Measurements from ENCODE around the gene ADCY1. TPM values are rescaled to one million over a fixed set of nuclear protein-coding genes. Genes with fewer than 3 reads are reported as not detected.
"Not testable (repeated sequence)": the region's sequence is repeated elsewhere in the genome, so short reads cannot be mapped to it uniquely, and the experiment has no call there.

The ADCY1 gene
- total and polyA plus RNA-seq, 2 donors (not counting 1 experiment from before 2014, with no cell fraction given) = 0.23 to 2.5 TPM

DNA sequence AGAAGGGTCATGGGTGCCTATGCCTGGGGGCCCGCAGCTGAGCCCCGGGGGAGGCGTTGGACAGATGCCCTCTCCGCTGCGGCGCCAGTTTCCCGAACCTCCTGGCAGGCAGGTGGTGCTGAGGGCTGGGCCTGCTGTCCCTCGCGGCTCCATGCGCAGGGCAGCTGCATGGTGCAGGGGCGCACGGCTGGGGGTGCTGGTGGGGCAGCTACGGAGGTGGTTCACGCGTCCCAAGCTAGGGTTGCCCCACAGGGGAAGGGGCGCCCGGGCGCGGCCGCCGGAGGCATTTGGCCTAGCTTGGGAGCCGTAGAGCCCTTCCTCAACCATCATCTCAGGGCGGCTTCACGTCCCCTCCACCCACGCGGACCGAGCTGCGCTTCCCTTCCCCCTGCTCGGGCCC is 152.7 kb downstream of the ADCY1 start:
- no peak for DNase-seq (ENCODE audit: low read depth in 2 of 2)
- H3K27ac ChIP-seq (ENCODE audit: insufficient read depth, low read length) = no peak overlapping the region
- H3K4me1 ChIP-seq (ENCODE audit: control insufficient read depth, extremely low read depth, insufficient read depth, low read length) = no peaks in the 10 kb centered on the region
- H3K9ac ChIP-seq (ENCODE audit: insufficient read depth, low read length) = no peak overlapping the region
- H2AFZ ChIP-seq (ENCODE audit: low read length) = no peak overlapping the region
- H3K27me3 ChIP-seq (ENCODE audit: control insufficient read depth, insufficient read depth, low read length) = no peaks in the 10 kb centered on the region
- H3K79me2 ChIP-seq (ENCODE audit: control insufficient read depth, insufficient read depth, low read length) = no peaks in the 10 kb centered on the region
- no peak overlapping the region for H3K4me2 ChIP-seq (ENCODE audit: extremely low read depth, insufficient read depth, low read length)
- H4K20me1 ChIP-seq (ENCODE audit: control insufficient read depth, extremely low read depth, insufficient read depth, low read length) = no peaks in the 10 kb centered on the region
- TF ChIP-seq CTCF (conservative IDR thresholded peaks at IDR 0.05 in 1 of 2, IDR thresholded peaks at IDR 0.05 in 1 of 2; ENCODE audit: low read depth in 1 of 2, low read length in 2 of 2) (no peak), EZH2 (IDR thresholded peaks at IDR 0.05; ENCODE audit: low read length, missing control alignments) (no peak)
- H3K4me3 ChIP-seq (replicated peaks in 1 of 4; ENCODE audit: control extremely low read depth in 1 of 4, insufficient read depth in 1 of 4, low read depth in 3 of 4, low read length in 4 of 4) = no peak overlapping the region
- peaks cover 13% of the 10 kb centered on the region for H3K36me3 ChIP-seq (ENCODE audit: control insufficient read depth, insufficient read depth, low read length)
- no peaks in the 10 kb centered on the region for H3K9me3 ChIP-seq (ENCODE audit: control insufficient read depth, insufficient read depth, low read depth, low read length)

- H3K27ac ChIP-seq (ENCODE audit: insufficient read depth, low read length); H3K36me3 ChIP-seq (ENCODE audit: control insufficient read depth, insufficient read depth, low read length); H3K4me1 ChIP-seq (ENCODE audit: control insufficient read depth, extremely low read depth, insufficient read depth, low read length); H3K27me3 ChIP-seq (ENCODE audit: control insufficient read depth, insufficient read depth, low read length); H4K20me1 ChIP-seq (ENCODE audit: control insufficient read depth, extremely low read depth, insufficient read depth, low read length); H2AFZ ChIP-seq (ENCODE audit: low read length); H3K79me2 ChIP-seq (ENCODE audit: control insufficient read depth, insufficient read depth, low read length); H3K9ac ChIP-seq (ENCODE audit: insufficient read depth, low read length); H3K9me3 ChIP-seq (ENCODE audit: control insufficient read depth, insufficient read depth, low read depth, low read length); H3K4me3 ChIP-seq (replicated peaks in 1 of 4; ENCODE audit: control extremely low read depth in 1 of 4, insufficient read depth in 1 of 4, low read depth in 3 of 4, low read length in 4 of 4); H3K4me2 ChIP-seq (ENCODE audit: extremely low read depth, insufficient read depth, low read length): not testable (repeated sequence)
- peak; percentile 66 to 94 for DNase-seq (ENCODE audit: low read depth in 2 of 2)
Measured at GRCh38 chr7:45731692-45732443, 157.7 kb downstream of the ADCY1 start.

DNA sequence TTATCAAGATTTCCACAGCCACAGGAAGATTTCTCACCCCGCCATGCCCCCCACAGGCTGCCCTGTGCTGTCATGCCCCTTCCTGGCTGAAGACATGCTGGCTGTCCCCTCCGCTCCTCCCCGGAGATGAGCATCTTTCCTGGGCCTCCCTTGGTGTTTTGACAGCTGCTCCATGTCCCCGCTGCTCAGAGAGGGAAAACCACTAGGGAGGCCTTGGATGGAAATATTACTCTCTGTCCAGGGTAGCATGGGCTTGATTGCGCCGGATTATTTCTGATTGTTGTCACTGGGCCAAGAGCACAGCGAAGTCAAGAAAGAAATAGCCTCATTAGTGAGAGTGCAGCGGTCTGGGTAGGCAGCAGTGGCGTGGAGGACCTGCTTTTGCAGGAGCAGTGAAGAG is 164.8 kb downstream of the ADCY1 start:
- H4K20me1 ChIP-seq (ENCODE audit: control insufficient read depth, extremely low read depth, insufficient read depth, low read length); H3K27me3 ChIP-seq (ENCODE audit: control insufficient read depth, insufficient read depth, low read length); H3K4me1 ChIP-seq (ENCODE audit: control insufficient read depth, extremely low read depth, insufficient read depth, low read length); DNase-seq (ENCODE audit: low read depth in 2 of 2); H3K27ac ChIP-seq (ENCODE audit: insufficient read depth, low read length); H2AFZ ChIP-seq (ENCODE audit: low read length); H3K36me3 ChIP-seq (ENCODE audit: control insufficient read depth, insufficient read depth, low read length); H3K4me2 ChIP-seq (ENCODE audit: extremely low read depth, insufficient read depth, low read length); H3K4me3 ChIP-seq (replicated peaks in 1 of 4; ENCODE audit: control extremely low read depth in 1 of 4, insufficient read depth in 1 of 4, low read depth in 3 of 4, low read length in 4 of 4); H3K9ac ChIP-seq (ENCODE audit: insufficient read depth, low read length); H3K9me3 ChIP-seq (ENCODE audit: control insufficient read depth, insufficient read depth, low read depth, low read length); H3K79me2 ChIP-seq (ENCODE audit: control insufficient read depth, insufficient read depth, low read length): not testable (repeated sequence)

- H3K4me2 ChIP-seq (ENCODE audit: extremely low read depth, insufficient read depth, low read length); H3K27ac ChIP-seq (ENCODE audit: insufficient read depth, low read length); H3K79me2 ChIP-seq (ENCODE audit: control insufficient read depth, insufficient read depth, low read length); H3K4me3 ChIP-seq (replicated peaks in 1 of 4; ENCODE audit: control extremely low read depth in 1 of 4, insufficient read depth in 1 of 4, low read depth in 3 of 4, low read length in 4 of 4); H3K4me1 ChIP-seq (ENCODE audit: control insufficient read depth, extremely low read depth, insufficient read depth, low read length); H3K9ac ChIP-seq (ENCODE audit: insufficient read depth, low read length); H3K36me3 ChIP-seq (ENCODE audit: control insufficient read depth, insufficient read depth, low read length); H4K20me1 ChIP-seq (ENCODE audit: control insufficient read depth, extremely low read depth, insufficient read depth, low read length); H2AFZ ChIP-seq (ENCODE audit: low read length); H3K9me3 ChIP-seq (ENCODE audit: control insufficient read depth, insufficient read depth, low read depth, low read length); DNase-seq (ENCODE audit: low read depth in 2 of 2); H3K27me3 ChIP-seq (ENCODE audit: control insufficient read depth, insufficient read depth, low read length): not testable (repeated sequence)
Measured at GRCh38 chr7:45740573-45740972, 166.4 kb downstream of the ADCY1 start.
